AG09319 (cell line): ENCODE data around the gene SLC22A31.

Experiments used
- DNase-seq: peaks from one replicate; pipeline ENCODE4 v3.0.0-alpha.2; 2010; ENCODE audit warnings: low read depth; ENCODE audit errors: extremely low read depth
- CTCF ChIP-seq: IDR thresholded peaks from 2 replicates; pipeline ENCODE4 v1.5.1; 2011; ENCODE audit warnings: low read depth, mild to moderate bottlenecking, inconsistent platforms, low read length, moderate library complexity

SLC22A31 gene

GRCh38 chr16:89147085-89147817 is 53.1 kb downstream of the SLC22A31 start:
- DNase-seq = no peak

GRCh38 chr16:89146211-89147005 is 53.9 kb downstream of the SLC22A31 start:
- no peak for TF ChIP-seq CTCF
- DNase-seq = no peak

More at GRCh38 chr16:89147085-89147817, 53.1 kb downstream of the SLC22A31 start:
- no peak for TF ChIP-seq CTCF
